Measurements from ENCODE around the gene PRPF8. TPM values are rescaled to one million over a fixed set of nuclear protein-coding genes. Genes with fewer than 3 reads are reported as not detected.

The PRPF8 gene
- total and polyA plus RNA-seq, 2 of the 8 experiments (the other 6 are each of a cell fraction or from before 2014, with no cell fraction given): 329 to 337 TPM

DNA sequence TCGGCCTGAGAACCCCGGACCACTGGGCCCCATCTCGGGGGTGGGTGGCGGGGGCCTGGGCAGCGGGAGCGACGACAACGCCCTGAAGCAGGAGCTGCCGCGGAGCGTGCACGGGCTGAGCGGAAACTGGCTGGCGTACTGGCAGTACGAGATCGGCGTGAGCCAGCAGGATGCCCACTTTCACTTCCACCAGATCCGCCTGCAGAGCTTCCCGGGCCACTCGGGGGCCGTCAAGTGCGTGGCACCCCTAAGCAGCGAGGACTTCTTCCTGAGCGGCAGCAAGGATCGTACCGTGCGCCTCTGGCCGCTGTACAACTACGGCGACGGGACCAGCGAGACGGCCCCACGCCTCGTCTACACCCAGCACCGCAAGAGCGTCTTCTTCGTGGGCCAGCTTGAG lies 49.1 kb upstream of the PRPF8 start:
- DNase-seq (ENCODE audit: low read depth in 1 of 2, low spot score in 2 of 2) (no peak), FAIRE-seq (no peak)
- ChIA-PET CTCF (ENCODE audit: partially characterized antibody) (interaction anchor here (0.6 to 7.1 kb wide), 6 partner anchors 13 to 131 kb away, joined by 3 to 34 read pairs (median 4); no protein-coding TSS in a partner anchor), POLR2A (ENCODE audit: partially characterized antibody) (interaction anchor here (1.2 to 2.2 kb wide), 5 partner anchors 9 to 29 kb away, joined by 3 to 8 read pairs (median 4); partner anchors contain the start of genes SERPINF1 and WDR81)
- Histone ChIP-seq H3K14ac (ENCODE audit: insufficient read length) (no peak overlapping the region), H3K4ac (replicated peaks; ENCODE audit: insufficient read length, low read depth, low read length) (no peak overlapping the region), H3K23ac (ENCODE audit: insufficient read length) (no peak overlapping the region), H4K8ac (ENCODE audit: extremely low read depth, insufficient read depth, low read length) (0 out of 2 replicates have a peak overlapping the region, but pooled peaks have one; percentile 5), H3K56ac (replicated peaks; ENCODE audit: insufficient read length, low read depth, low read length) (no peak overlapping the region), H3K4me1 (replicated peaks in 1 of 4; ENCODE audit: control insufficient read depth in 3 of 4, insufficient read depth in 4 of 4, low read length in 3 of 4) (peaks cover 0 to 7% (median 1%) of the 10 kb centered on the region in 4 experiments; a peak in 4 of 7 replicates), H4K5ac (ENCODE audit: insufficient read length, low read depth, low read length) (no peak overlapping the region), H3K79me1 (ENCODE audit: low read depth, low read length) (no peaks in the 10 kb centered on the region), H3K9me3 (ENCODE audit: insufficient read depth in 2 of 2, low read depth in 1 of 2, low read length in 1 of 2) (no peaks in the 10 kb centered on the region), H2AFZ (ENCODE audit: low read length) (no peak overlapping the region), H3K4me3 (ENCODE audit: extremely low read depth in 1 of 4, insufficient read depth in 2 of 4, low read depth in 3 of 4, low read length in 4 of 4) (no peak overlapping the region), H3K36me3 (ENCODE audit: control insufficient read depth in 2 of 4, insufficient read depth in 4 of 4, low read length in 3 of 4) (no peaks in the 10 kb centered on the region; a peak in 2 of 8 replicates), H3K27me3 (replicated peaks in 1 of 4; ENCODE audit: control insufficient read depth in 3 of 4, extremely low read depth in 1 of 4, insufficient read depth in 3 of 4, low read length in 3 of 4) (no peaks in the 10 kb centered on the region), H4K20me1 (replicated peaks in 1 of 2; ENCODE audit: control insufficient read depth in 1 of 2, insufficient read depth in 2 of 2, low read length in 2 of 2) (peaks cover 0 to 2% of the 10 kb centered on the region in 2 experiments), H3K18ac (ENCODE audit: extremely low read depth, low read length) (no peak overlapping the region), H2BK20ac (ENCODE audit: low read length) (no peak overlapping the region), H2BK5ac (ENCODE audit: low read depth, low read length) (no peak overlapping the region), H3K23me2 (ENCODE audit: low read depth, low read length) (no peaks in the 10 kb centered on the region), H3K27ac (ENCODE audit: low read depth, low read length) (no peak overlapping the region), H2BK120ac (replicated peaks; ENCODE audit: low read depth, low read length) (no peak overlapping the region), H3K9ac (replicated peaks in 1 of 4; ENCODE audit: extremely low read depth in 1 of 4, low read depth in 3 of 4, low read length in 3 of 4) (no peak overlapping the region), H3K79me2 (ENCODE audit: control insufficient read depth in 1 of 2, insufficient read depth in 2 of 2, low read length in 2 of 2) (no peaks in the 10 kb centered on the region), H3K4me2 (ENCODE audit: insufficient read depth in 1 of 2, low read depth in 2 of 2, low read length in 2 of 2) (no peak overlapping the region), H2AK5ac (ENCODE audit: low read depth, low read length) (no peak overlapping the region), H4K91ac (replicated peaks; ENCODE audit: insufficient read length, low read length) (no peak overlapping the region), H2BK15ac (ENCODE audit: low read length) (no peak overlapping the region), H2BK12ac (ENCODE audit: low read depth, low read length) (no peak overlapping the region)
- WGBS, 2 experiments (ENCODE audit: extremely low coverage in 1 of 2, insufficient coverage in 1 of 2, insufficient read length in 1 of 2, insufficient replicate concordance in 2 of 2, low coverage in 1 of 2, low lambda C conversion rate in 2 of 2, missing lambda C conversion rate in 1 of 2): 95% methylated on average over 29 of the region's 38 CpGs; no CpG with 5 or more reads in 1 of the 2 experiments
- TF ChIP-seq SP2 (IDR thresholded peaks at IDR 0.05; ENCODE audit: low read length): no peak
- no peak for TF ChIP-seq CHD2 (IDR thresholded peaks at IDR 0.05; ENCODE audit: low read length)
- TF ChIP-seq EGR1 (IDR thresholded peaks at IDR 0.05; ENCODE audit: borderline replicate concordance, low read depth, low read length): no peak
- TF ChIP-seq TAF1 (IDR thresholded peaks at IDR 0.05; ENCODE audit: low read depth, low read length): no peak
- TF ChIP-seq CBX8 (IDR thresholded peaks at IDR 0.05; ENCODE audit: borderline replicate concordance, low read depth, low read length): no peak
- no peak for TF ChIP-seq PHF8 (conservative IDR thresholded peaks at IDR 0.05; ENCODE audit: low read depth, low read length)
- no peak for TF ChIP-seq GABPA (IDR thresholded peaks at IDR 0.05; ENCODE audit: borderline replicate concordance, insufficient read depth, low read length)
